HCT116 (cell line): ENCODE measurements around the gene LRBA. TPM values are rescaled to one million over a fixed set of nuclear protein-coding genes. Genes with fewer than 3 reads are reported as not detected.
"Not testable (repeated sequence)": the region's sequence is repeated elsewhere in the genome, so short reads cannot be mapped to it uniquely, and the experiment has no call there.

Experiments
- ATAC-seq: fragments of 200-7000 bp; cut with Tn5 transposase; 2 replicates; pipeline ENCODE4 v1.9.1; 2020; ENCODE audit warnings: mild to moderate bottlenecking, moderate library complexity
- BruUV-seq: library from RNA; stranded (reverse); fragments of 400-500 nt; replicated peaks from 2 replicates; lab custom pipeline; 2021; lab: Mats Ljungman, UMichigan
- CTCF ChIA-PET: fragments of 300-600 bp; sonication (Branson Sonifier 250); formaldehyde crosslinking; loops from one replicate; lab custom pipeline; 2021; ENCODE audit warnings: antibody characterized with exemption; lab: Charles Lee
- POLR2A ChIA-PET: fragments of 300-600, 350-600 bp; sonication (Branson Sonifier 250); formaldehyde crosslinking; loops from one replicate; lab custom pipeline; 2021; ENCODE audit warnings: antibody characterized with exemption; lab: Charles Lee
- RAD21 ChIA-PET, 2 experiments: fragments of 300-600 bp; sonication (Branson Sonifier 250); formaldehyde crosslinking; loops; one replicate each; lab custom pipeline; 2023; ENCODE audit warnings: low total read pairs in 2 of 2; ENCODE audit not compliant: uncharacterized antibody in 2 of 2, unreplicated experiment in 2 of 2, low non-redundant PET in 1 of 2; lab: Charles Lee
- DNase-seq: peaks from one replicate; pipeline ENCODE4 v3.0.0-alpha.2; 2010; ENCODE audit warnings: low read depth, low spot score
- H2AFZ ChIP-seq: fragments of 200-600 bp; shearing (Covaris generic), sonication (generic); 2 replicates; pipeline ENCODE4 v1.6.1; 2017; ENCODE audit warnings: low read depth, mixed run types, mixed read lengths, antibody characterized with exemption, low read length; ENCODE audit not compliant: poor library complexity, severe bottlenecking
- H3K27ac ChIP-seq: 2 replicates; pipeline ENCODE4 v1.5.1; 2012; ENCODE audit warnings: low read depth, low read length
- H3K27me3 ChIP-seq: fragments of 200-600 bp; sonication (generic); 2 replicates; pipeline ENCODE4 v1.6.1; 2016; ENCODE audit warnings: mixed run types, low read length, mixed read lengths; ENCODE audit not compliant: insufficient read depth
- H3K36me3 ChIP-seq, 2 experiments: fragments of 200-500 bp in 1 of 2; fragments of 200-600 bp in 1 of 2; sonication (Bioruptor generic) in 1 of 2; sonication (generic) in 1 of 2; 2 replicates each; pipeline versions ENCODE4 v1.5.1 to v1.6.1; 2014 to 2016; ENCODE audit warnings: low read length in 2 of 2, inconsistent platforms in 1 of 2, mixed read lengths in 1 of 2, mixed run types in 1 of 2; ENCODE audit not compliant: insufficient read depth in 2 of 2, control insufficient read depth in 1 of 2
- H3K4me1 ChIP-seq, 2 experiments: fragments of 200-600 bp in 1 of 2; sonication (generic) in 1 of 2; 2 replicates each; pipeline versions ENCODE4 v1.5.1 to v1.6.1; 2012 to 2017; ENCODE audit warnings: low read length in 2 of 2, inconsistent platforms in 1 of 2, mild to moderate bottlenecking in 1 of 2, mixed read lengths in 1 of 2, mixed run types in 1 of 2, moderate library complexity in 1 of 2; ENCODE audit not compliant: insufficient read depth in 2 of 2, control insufficient read depth in 1 of 2
- H3K4me2 ChIP-seq: fragments of 200-600 bp; sonication (generic); 2 replicates; pipeline ENCODE4 v1.6.1; 2017; ENCODE audit warnings: mixed run types, low read length, mixed read lengths
- H3K4me3 ChIP-seq, 2 experiments: fragments of 200-600 bp in 1 of 2; sonication (generic) in 1 of 2; replicated peaks in 1 of 2; 2 replicates each; pipeline ENCODE4 v1.5.1; 2011 to 2016; ENCODE audit warnings: low read length in 2 of 2, control low read depth in 1 of 2, low read depth in 1 of 2, mild to moderate bottlenecking in 1 of 2, mixed read lengths in 1 of 2, mixed run types in 1 of 2
- H3K79me2 ChIP-seq: fragments of 200-600 bp; sonication (generic); 2 replicates; pipeline ENCODE4 v1.6.1; 2017; ENCODE audit warnings: mild to moderate bottlenecking, mixed run types, low read length, moderate library complexity, mixed read lengths; ENCODE audit not compliant: insufficient read depth
- H3K9ac ChIP-seq: fragments of 200-600 bp; sonication (generic); 2 replicates; pipeline ENCODE4 v1.6.1; 2016; ENCODE audit warnings: low read length, mixed read lengths
- H3K9me2 ChIP-seq: fragments of 200-600 bp; sonication (generic), shearing (Covaris generic); 2 replicates; pipeline ENCODE4 v1.6.1; 2017; ENCODE audit warnings: mixed run types, mild to moderate bottlenecking, moderate library complexity; ENCODE audit not compliant: insufficient read depth
- H3K9me3 ChIP-seq, 2 experiments: fragments of 200-500 bp in 1 of 2; fragments of 200-600 bp in 1 of 2; sonication (Bioruptor generic) in 1 of 2; sonication (generic) in 1 of 2; 2 replicates each; pipeline ENCODE4 v1.6.1; 2014 to 2017; ENCODE audit warnings: low read length in 2 of 2, mixed read lengths in 2 of 2, inconsistent platforms in 1 of 2, low read depth in 1 of 2, mild to moderate bottlenecking in 1 of 2, mixed run types in 1 of 2, moderate library complexity in 1 of 2; ENCODE audit not compliant: control insufficient read depth in 1 of 2, insufficient read depth in 1 of 2
- H4K20me1 ChIP-seq: fragments of 200-600 bp; sonication (generic), shearing (Covaris generic); 2 replicates; pipeline ENCODE4 v1.6.1; 2017; ENCODE audit warnings: mixed run types, mild to moderate bottlenecking, moderate library complexity; ENCODE audit not compliant: insufficient read depth
- CBX3 ChIP-seq: IDR thresholded peaks from 2 replicates; pipeline ENCODE4 v1.6.1; 2012; ENCODE audit warnings: low read depth
- CEBPB ChIP-seq: IDR thresholded peaks from 2 replicates; pipeline ENCODE4 v1.6.1; 2012; ENCODE audit warnings: low read depth
- CTCF ChIP-seq, 3 experiments: fragments of 200-600 bp in 1 of 3; sonication (generic) in 1 of 3; IDR thresholded peaks in 2 of 3; conservative IDR thresholded peaks in 1 of 3; 2 replicates each; pipeline ENCODE4 v1.5.1; 2012 to 2017; ENCODE audit warnings: low read depth in 2 of 3, low read length in 2 of 3, antibody characterized with exemption in 1 of 3, borderline replicate concordance in 1 of 3, control low read depth in 1 of 3, mild to moderate bottlenecking in 1 of 3, mixed read lengths in 1 of 3, mixed run types in 1 of 3, moderate library complexity in 1 of 3; ENCODE audit not compliant: insufficient read depth in 1 of 3
- ELF1 ChIP-seq: IDR thresholded peaks from 2 replicates; pipeline ENCODE4 v1.6.1; 2012; ENCODE audit warnings: low read depth, borderline replicate concordance
- FOSL1 ChIP-seq: IDR thresholded peaks from 2 replicates; pipeline ENCODE4 v1.6.1; 2012; ENCODE audit warnings: low read depth
- JUND ChIP-seq: IDR thresholded peaks from 2 replicates; pipeline ENCODE4 v1.6.1; 2012
- SRF ChIP-seq: IDR thresholded peaks from 2 replicates; pipeline ENCODE4 v1.6.1; 2012; ENCODE audit warnings: low read depth
- ZNF274 ChIP-seq: fragments of 200-500 bp; sonication (Bioruptor generic); IDR thresholded peaks from 2 replicates; pipeline ENCODE4 v1.6.1; 2014; ENCODE audit warnings: mild to moderate bottlenecking, low read depth, low read length, inconsistent platforms
- intact Hi-C: fragments of 100-400 bp; cut with micrococcal nuclease; formaldehyde crosslinking; loops from 2 replicates; pipeline ENCODE4 v1.10.0; 2022
- total RNA-seq: library from RNA; stranded (reverse); gene quantifications from one replicate; pipeline ENCODE4 v1.2.1, GENCODE V29; 2021; ENCODE audit not compliant: unreplicated experiment
- TF ChIP-seq, protein P1 (sequence below): IDR thresholded peaks from 2 replicates; pipeline ENCODE4 v1.6.1; 2011; ENCODE audit warnings: mild to moderate bottlenecking, low read length, moderate library complexity; ENCODE audit not compliant: insufficient replicate concordance; ENCODE audit errors: extremely low read depth
- TF ChIP-seq, protein P2 (sequence below): IDR thresholded peaks from 2 replicates; pipeline ENCODE4 v1.6.1; 2012
- TF ChIP-seq, protein P3 (sequence below): IDR thresholded peaks from 2 replicates; pipeline ENCODE4 v1.6.1; 2012

LRBA gene
- total RNA-seq, 1 experiment from 2014 or later = 79.8 TPM

- H2AFZ ChIP-seq, H3K36me3 ChIP-seq, BruUV-seq, H3K9me3 ChIP-seq, H3K27me3 ChIP-seq, H3K4me2 ChIP-seq, CTCF ChIA-PET, H3K4me3 ChIP-seq, DNase-seq, H3K27ac ChIP-seq, H3K4me1 ChIP-seq, ATAC-seq, RAD21 ChIA-PET, intact Hi-C loops, H4K20me1 ChIP-seq, H3K79me2 ChIP-seq, H3K9ac ChIP-seq, POLR2A ChIA-PET, H3K9me2 ChIP-seq: not testable (repeated sequence)
These were observed 356.8 kb downstream of the LRBA start for GRCh38 chr4:150658258-150658657.

GRCh38 chr4:150656891-150657290 is 358.2 kb downstream of the LRBA start:
- no peaks in the 10 kb centered on the region for H3K9me3 ChIP-seq
- ChIA-PET RAD21 (no interaction called here), POLR2A (no interaction called here), CTCF (no interaction called here)
- BruUV-seq = no TSS peak
- no peaks in the 10 kb centered on the region for H3K27me3 ChIP-seq
- H4K20me1 ChIP-seq = no peaks in the 10 kb centered on the region
- intact Hi-C loops = no loop called here
- H3K79me2 ChIP-seq = no peaks in the 10 kb centered on the region
- no peak for DNase-seq
- H3K27ac ChIP-seq = no peak overlapping the region
- H3K4me2 ChIP-seq = no peak overlapping the region
- H3K36me3 ChIP-seq = no peaks in the 10 kb centered on the region
- H2AFZ ChIP-seq = no peak overlapping the region
- no peaks in the 10 kb centered on the region; a peak in 1 of 4 replicates for H3K4me1 ChIP-seq
- no peak for ATAC-seq
- H3K9me2 ChIP-seq = no peaks in the 10 kb centered on the region; the same call in 1 of the 2 replicates
- no peak overlapping the region for H3K9ac ChIP-seq
- no peak for TF ChIP-seq CTCF (IDR thresholded peaks at IDR 0.05 in 2 of 3, conservative IDR thresholded peaks at IDR 0.05 in 1 of 3; ENCODE audit: borderline replicate concordance in 1 of 3, insufficient read depth in 1 of 3, low read depth in 2 of 3, low read length in 2 of 3)
- TF ChIP-seq, protein P1, sequence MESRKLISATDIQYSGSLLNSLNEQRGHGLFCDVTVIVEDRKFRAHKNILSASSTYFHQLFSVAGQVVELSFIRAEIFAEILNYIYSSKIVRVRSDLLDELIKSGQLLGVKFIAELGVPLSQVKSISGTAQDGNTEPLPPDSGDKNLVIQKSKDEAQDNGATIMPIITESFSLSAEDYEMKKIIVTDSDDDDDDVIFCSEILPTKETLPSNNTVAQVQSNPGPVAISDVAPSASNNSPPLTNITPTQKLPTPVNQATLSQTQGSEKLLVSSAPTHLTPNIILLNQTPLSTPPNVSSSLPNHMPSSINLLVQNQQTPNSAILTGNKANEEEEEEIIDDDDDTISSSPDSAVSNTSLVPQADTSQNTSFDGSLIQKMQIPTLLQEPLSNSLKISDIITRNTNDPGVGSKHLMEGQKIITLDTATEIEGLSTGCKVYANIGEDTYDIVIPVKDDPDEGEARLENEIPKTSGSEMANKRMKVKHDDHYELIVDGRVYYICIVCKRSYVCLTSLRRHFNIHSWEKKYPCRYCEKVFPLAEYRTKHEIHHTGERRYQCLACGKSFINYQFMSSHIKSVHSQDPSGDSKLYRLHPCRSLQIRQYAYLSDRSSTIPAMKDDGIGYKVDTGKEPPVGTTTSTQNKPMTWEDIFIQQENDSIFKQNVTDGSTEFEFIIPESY = no peak
- no peak for TF ChIP-seq JUND
- TF ChIP-seq, protein P2, sequence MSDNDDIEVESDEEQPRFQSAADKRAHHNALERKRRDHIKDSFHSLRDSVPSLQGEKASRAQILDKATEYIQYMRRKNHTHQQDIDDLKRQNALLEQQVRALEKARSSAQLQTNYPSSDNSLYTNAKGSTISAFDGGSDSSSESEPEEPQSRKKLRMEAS = no peak
- TF ChIP-seq FOSL1 = no peak
- TF ChIP-seq SRF = no peak
- TF ChIP-seq, protein P3, sequence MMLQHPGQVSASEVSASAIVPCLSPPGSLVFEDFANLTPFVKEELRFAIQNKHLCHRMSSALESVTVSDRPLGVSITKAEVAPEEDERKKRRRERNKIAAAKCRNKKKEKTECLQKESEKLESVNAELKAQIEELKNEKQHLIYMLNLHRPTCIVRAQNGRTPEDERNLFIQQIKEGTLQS = no peak
- TF ChIP-seq CEBPB = no peak
- TF ChIP-seq CBX3 = no peak
- TF ChIP-seq ELF1 = no peak
- TF ChIP-seq ZNF274 = no peak
- H3K4me3 ChIP-seq = no peak overlapping the region
